Astrocyte (in vitro differentiated cells and primary cell): ENCODE data around the gene MXRA5. TPM values are rescaled to one million over a fixed set of nuclear protein-coding genes. Genes with fewer than 3 reads are reported as not detected.

Experiments used
- DNase-seq: peaks from one replicate; pipeline ENCODE4 v3.0.0-alpha.2; 2010; ENCODE audit warnings: low read depth
- FAIRE-seq: peaks from 2 replicates; lab custom pipeline; 2011; peaks lifted over from hg19 to GRCh38; lab: Jason Lieb, UNC
- H2AFZ ChIP-seq: 2 replicates; pipeline ENCODE4 v1.6.0; 2012; ENCODE audit warnings: low read depth, low read length, inconsistent platforms
- H3K27ac ChIP-seq: 2 replicates; pipeline ENCODE4 v1.5.1; 2011; ENCODE audit warnings: low read depth, low read length, inconsistent platforms
- H3K27me3 ChIP-seq: 2 replicates; pipeline ENCODE4 v1.6.0; 2011; ENCODE audit warnings: low read length, inconsistent platforms; ENCODE audit not compliant: insufficient read depth
- H3K36me3 ChIP-seq: 2 replicates; pipeline ENCODE4 v1.5.1; 2011; ENCODE audit warnings: low read length, inconsistent platforms; ENCODE audit not compliant: insufficient read depth
- H3K4me1 ChIP-seq: 2 replicates; pipeline ENCODE4 v1.5.1; 2011; ENCODE audit warnings: low read length, inconsistent platforms; ENCODE audit not compliant: insufficient read depth
- H3K4me2 ChIP-seq: 2 replicates; pipeline ENCODE4 v1.6.0; 2012; ENCODE audit warnings: low read length, inconsistent platforms
- H3K4me3 ChIP-seq: 2 replicates; pipeline ENCODE4 v1.5.1; 2011; ENCODE audit warnings: low read depth, mild to moderate bottlenecking, low read length, inconsistent platforms; ENCODE audit not compliant: insufficient read depth
- H3K79me2 ChIP-seq: 2 replicates; pipeline ENCODE4 v1.6.0; 2012; ENCODE audit warnings: mild to moderate bottlenecking, low read length, inconsistent platforms; ENCODE audit not compliant: insufficient read depth
- H3K9ac ChIP-seq: 2 replicates; pipeline ENCODE4 v1.6.0; 2012; ENCODE audit warnings: mild to moderate bottlenecking, low read length, inconsistent platforms
- H3K9me3 ChIP-seq: 2 replicates; pipeline ENCODE4 v1.5.1; 2012; ENCODE audit warnings: low read depth, mild to moderate bottlenecking, low read length, inconsistent platforms; ENCODE audit not compliant: insufficient read depth
- H4K20me1 ChIP-seq: 2 replicates; pipeline ENCODE4 v1.6.0; 2012; ENCODE audit warnings: low read length, inconsistent platforms; ENCODE audit not compliant: insufficient read depth
- H3K27ac Mint-ChIP-seq: one replicate; pipeline ENCODE4 v1.8.0; 2021; ENCODE audit warnings: mild to moderate bottlenecking, mixed read lengths; ENCODE audit not compliant: unreplicated experiment
- H3K27me3 Mint-ChIP-seq: one replicate; pipeline ENCODE4 v1.8.0; 2021; ENCODE audit warnings: low read depth, mixed read lengths; ENCODE audit not compliant: unreplicated experiment
- H3K36me3 Mint-ChIP-seq: one replicate; pipeline ENCODE4 v1.8.0; 2021; ENCODE audit warnings: low read depth, mixed read lengths; ENCODE audit not compliant: unreplicated experiment
- H3K4me1 Mint-ChIP-seq: one replicate; pipeline ENCODE4 v1.8.0; 2021; ENCODE audit warnings: low read depth, mixed read lengths; ENCODE audit not compliant: unreplicated experiment
- H3K4me3 Mint-ChIP-seq: one replicate; pipeline ENCODE4 v1.8.0; 2021; ENCODE audit warnings: mild to moderate bottlenecking, moderate library complexity, mixed read lengths; ENCODE audit not compliant: unreplicated experiment
- H3K9me3 Mint-ChIP-seq: one replicate; pipeline ENCODE4 v1.8.0; 2021; ENCODE audit warnings: mild to moderate bottlenecking, mixed read lengths; ENCODE audit not compliant: unreplicated experiment
- CTCF ChIP-seq: IDR thresholded peaks from 2 replicates; pipeline ENCODE4 v1.5.1; 2011; ENCODE audit warnings: low read depth, mild to moderate bottlenecking, inconsistent platforms, low read length, moderate library complexity; ENCODE audit not compliant: insufficient read depth
- EZH2 ChIP-seq: IDR thresholded peaks from 2 replicates; pipeline ENCODE4 v1.6.1; 2012; ENCODE audit warnings: mild to moderate bottlenecking, low read length, inconsistent platforms; ENCODE audit not compliant: insufficient read depth
- total RNA-seq: library from RNA; stranded (reverse); gene quantifications from 2 replicates; pipeline ENCODE4 v1.2.1, GENCODE V29; 2021

MXRA5 gene
- total RNA-seq, 1 donor from 2014 or later = 23.3 TPM

GRCh38 chrX:3293251-3293650, 53.2 kb downstream of the MXRA5 start:
- FAIRE-seq (no peak), DNase-seq (no peak)
- Histone ChIP-seq H2AFZ (no peak overlapping the region), H3K9me3 (no peaks in the 10 kb centered on the region), H3K4me1 (no peaks in the 10 kb centered on the region), H4K20me1 (no peaks in the 10 kb centered on the region), H3K4me2 (no peak overlapping the region), H3K9ac (no peak overlapping the region), H3K4me3 (no peak overlapping the region), H3K36me3 (no peaks in the 10 kb centered on the region), H3K27me3 (no peaks in the 10 kb centered on the region), H3K27ac (no peak overlapping the region), H3K79me2 (no peaks in the 10 kb centered on the region)
- H3K27ac Mint-ChIP-seq = no peak overlapping the region
- no peaks in the 10 kb centered on the region for H3K27me3 Mint-ChIP-seq
- H3K4me1 Mint-ChIP-seq = peaks cover 2% of the 10 kb centered on the region
- no peaks in the 10 kb centered on the region for H3K9me3 Mint-ChIP-seq
- no peaks in the 10 kb centered on the region for H3K36me3 Mint-ChIP-seq
- TF ChIP-seq CTCF (no peak), EZH2 (no peak)
- H3K4me3 Mint-ChIP-seq = no peak overlapping the region

GRCh38 chrX:3290561-3290960, 55.9 kb downstream of the MXRA5 start:
- Histone ChIP-seq H3K27me3 (no peaks in the 10 kb centered on the region), H3K79me2 (no peaks in the 10 kb centered on the region), H3K9me3 (no peaks in the 10 kb centered on the region), H3K4me1 (peaks cover 3% of the 10 kb centered on the region), H3K27ac (no peak overlapping the region), H3K4me3 (no peak overlapping the region), H3K9ac (no peak overlapping the region), H3K4me2 (no peak overlapping the region), H2AFZ (no peak overlapping the region), H3K36me3 (no peaks in the 10 kb centered on the region), H4K20me1 (no peaks in the 10 kb centered on the region)
- TF ChIP-seq CTCF (no peak), EZH2 (no peak)
- H3K36me3 Mint-ChIP-seq = no peaks in the 10 kb centered on the region
- H3K4me1 Mint-ChIP-seq = peaks cover 7% of the 10 kb centered on the region
- DNase-seq = peak; percentile 47
- no peak for FAIRE-seq
- no peaks in the 10 kb centered on the region for H3K9me3 Mint-ChIP-seq
- H3K27ac Mint-ChIP-seq = no peak overlapping the region
- no peak overlapping the region for H3K4me3 Mint-ChIP-seq
- H3K27me3 Mint-ChIP-seq = no peaks in the 10 kb centered on the region

GRCh38 chrX:3286196-3286945, 60.1 kb downstream of the MXRA5 start:
- Mint-ChIP-seq H3K27ac (peak overlapping the region; percentile 38), H3K4me1 (peaks cover 7% of the 10 kb centered on the region), H3K36me3 (no peaks in the 10 kb centered on the region), H3K4me3 (no peak overlapping the region), H3K27me3 (no peaks in the 10 kb centered on the region), H3K9me3 (no peaks in the 10 kb centered on the region)
- Histone ChIP-seq H3K9me3 (no peaks in the 10 kb centered on the region), H3K4me3 (peak overlapping the region; percentile 33), H2AFZ (peak overlapping the region; percentile 47), H4K20me1 (no peaks in the 10 kb centered on the region), H3K79me2 (no peaks in the 10 kb centered on the region), H3K4me2 (peak overlapping the region; percentile 85), H3K36me3 (no peaks in the 10 kb centered on the region), H3K9ac (peak overlapping the region; percentile 59), H3K4me1 (peaks cover 4% of the 10 kb centered on the region), H3K27me3 (no peaks in the 10 kb centered on the region), H3K27ac (peak overlapping the region; percentile 75)
- FAIRE-seq (peak; percentile 100), DNase-seq (peak; percentile 86)
- TF ChIP-seq EZH2 (no peak), CTCF (no peak)
